Endodermal cell (in vitro differentiated cells): ENCODE results near the gene KLF15. TPM values are rescaled to one million over a fixed set of nuclear protein-coding genes. Genes with fewer than 3 reads are reported as not detected.

Experiments
- DNase-seq: peaks from one replicate; pipeline ENCODE4 v3.0.0-alpha.2; 2017
- H3K27ac ChIP-seq: 2 replicates; pipeline ENCODE4 v1.5.1; 2013; ENCODE audit warnings: mild to moderate bottlenecking, low read depth, low read length, moderate library complexity
- H3K27me3 ChIP-seq: 2 replicates; pipeline ENCODE4 v1.6.1; 2013; ENCODE audit warnings: mild to moderate bottlenecking, low read length, moderate library complexity; ENCODE audit not compliant: insufficient read depth, control insufficient read depth, poor library complexity, severe bottlenecking
- H3K36me3 ChIP-seq: 2 replicates; pipeline ENCODE4 v1.7.0; 2013; ENCODE audit warnings: mild to moderate bottlenecking, low read length, moderate library complexity; ENCODE audit not compliant: control insufficient read depth, insufficient read depth
- H3K4me1 ChIP-seq: one replicate; pipeline ENCODE4 v1.7.0; 2013; ENCODE audit warnings: low read length; ENCODE audit not compliant: control insufficient read depth, insufficient read depth
- H3K4me3 ChIP-seq: 2 replicates; pipeline ENCODE4 v1.5.1; 2013; ENCODE audit warnings: mild to moderate bottlenecking, low read length, moderate library complexity
- H3K9ac ChIP-seq: 2 replicates; pipeline ENCODE4 v1.6.1; 2013; ENCODE audit warnings: mild to moderate bottlenecking, low read length, moderate library complexity; ENCODE audit not compliant: poor library complexity, severe bottlenecking; ENCODE audit errors: extremely low read depth
- H3K9me3 ChIP-seq: 2 replicates; pipeline ENCODE4 v1.6.1; 2013; ENCODE audit warnings: mild to moderate bottlenecking, low read length, moderate library complexity; ENCODE audit not compliant: control insufficient read depth
- H3K27ac Mint-ChIP-seq: 2 replicates; pipeline ENCODE4 v1.8.0; 2020; ENCODE audit warnings: mixed read lengths
- H3K27me3 Mint-ChIP-seq: 2 replicates; pipeline ENCODE4 v1.8.0; 2021; ENCODE audit warnings: mild to moderate bottlenecking, mixed read lengths; ENCODE audit not compliant: insufficient read depth
- H3K36me3 Mint-ChIP-seq: 2 replicates; pipeline ENCODE4 v1.8.0; 2020; ENCODE audit warnings: low read depth, mixed read lengths
- H3K4me1 Mint-ChIP-seq: 2 replicates; pipeline ENCODE4 v1.8.0; 2020; ENCODE audit warnings: mixed read lengths
- H3K4me3 Mint-ChIP-seq: 2 replicates; pipeline ENCODE4 v1.8.0; 2020; ENCODE audit warnings: mild to moderate bottlenecking, moderate library complexity, mixed read lengths
- H3K9me3 Mint-ChIP-seq: 2 replicates; pipeline ENCODE4 v1.8.0; 2020; ENCODE audit warnings: mild to moderate bottlenecking, mixed read lengths
- WGBS, 2 experiments: methylation state at CpG; one replicate each; pipeline versions ENCODE4 v1.1.5 to v1.1.7; 2013; ENCODE audit warnings: missing lambda C conversion rate in 2 of 2, mixed read lengths in 1 of 2; ENCODE audit not compliant: insufficient coverage in 1 of 2, insufficient read length in 1 of 2; 5-methylcytosine and 5-hydroxymethylcytosine counted together
- total RNA-seq, 2 donors: library from RNA; stranded (reverse); fragmentation: NEBNext Ultra II Directional in 1 of 2; extraction: Animal tissue kit (Norgen Biotek cat#: 25700) in 1 of 2; gene quantifications; 2 replicates in 1 of 2; 3 replicates in 1 of 2; pipeline ENCODE4 v1.2.1, GENCODE V29; 2021
- TF ChIP-seq, protein P1 (sequence below): fragments of 200-600 bp; sonication (generic); conservative IDR thresholded peaks from 2 replicates; pipeline ENCODE4 v1.5.0; 2021; ENCODE audit warnings: antibody characterized with exemption, mild to moderate bottlenecking

Gene KLF15
- total RNA-seq, 2 donors from 2014 or later, result 20.7 to 31.1 TPM

DNA sequence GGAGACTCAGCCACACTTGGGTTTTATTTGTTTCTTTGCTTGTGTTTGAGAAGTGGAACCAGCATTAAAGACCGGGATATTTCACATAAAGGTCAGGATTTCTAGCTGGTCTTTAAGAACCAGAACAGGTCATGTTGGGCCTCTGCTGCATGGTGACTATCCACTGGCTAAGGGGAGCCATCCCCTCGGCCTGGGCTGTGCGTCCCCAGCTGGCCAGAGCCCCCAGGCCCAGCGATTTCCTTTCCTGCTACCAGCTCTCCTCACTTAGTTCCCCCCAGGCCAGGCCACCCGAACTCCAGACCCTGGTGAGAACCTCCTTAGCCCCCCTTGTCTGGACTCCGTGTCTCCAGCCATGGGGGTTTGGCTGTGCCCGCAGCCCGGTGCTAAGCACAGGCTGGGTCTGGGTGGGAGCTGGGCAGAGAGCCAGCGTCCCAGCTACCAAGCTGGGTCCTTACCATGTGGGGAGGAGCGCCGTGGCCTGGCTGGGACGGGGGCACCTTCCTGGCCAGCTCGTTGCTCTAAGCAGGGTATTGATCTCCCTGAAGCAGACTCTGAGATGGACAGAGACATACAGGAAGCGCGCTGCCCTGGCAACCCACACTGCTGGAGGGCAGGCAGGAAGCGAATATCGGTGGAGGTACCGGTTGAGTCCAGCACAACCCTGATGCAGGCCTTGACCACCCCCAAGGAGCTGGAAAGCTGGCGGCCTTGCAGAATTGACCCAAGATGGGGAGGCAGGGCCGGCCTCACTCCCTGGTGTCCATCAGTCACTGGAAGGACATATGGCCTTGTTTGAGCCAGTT is 49.4 kb downstream of the KLF15 start:
- Mint-ChIP-seq H3K36me3 (peaks cover 3% of the 10 kb centered on the region), H3K27me3 (peaks cover 4% of the 10 kb centered on the region), H3K27ac (no peak overlapping the region), H3K4me1 (no peaks in the 10 kb centered on the region), H3K9me3 (peaks cover 21% of the 10 kb centered on the region), H3K4me3 (no peak overlapping the region)
- Histone ChIP-seq H3K27me3 (no peaks in the 10 kb centered on the region), H3K9ac (no peak overlapping the region), H3K36me3 (no peaks in the 10 kb centered on the region), H3K4me3 (no peak overlapping the region), H3K27ac (no peak overlapping the region), H3K4me1 (no peaks in the 10 kb centered on the region), H3K9me3 (peaks cover 17% of the 10 kb centered on the region)
- TF ChIP-seq, protein P1, sequence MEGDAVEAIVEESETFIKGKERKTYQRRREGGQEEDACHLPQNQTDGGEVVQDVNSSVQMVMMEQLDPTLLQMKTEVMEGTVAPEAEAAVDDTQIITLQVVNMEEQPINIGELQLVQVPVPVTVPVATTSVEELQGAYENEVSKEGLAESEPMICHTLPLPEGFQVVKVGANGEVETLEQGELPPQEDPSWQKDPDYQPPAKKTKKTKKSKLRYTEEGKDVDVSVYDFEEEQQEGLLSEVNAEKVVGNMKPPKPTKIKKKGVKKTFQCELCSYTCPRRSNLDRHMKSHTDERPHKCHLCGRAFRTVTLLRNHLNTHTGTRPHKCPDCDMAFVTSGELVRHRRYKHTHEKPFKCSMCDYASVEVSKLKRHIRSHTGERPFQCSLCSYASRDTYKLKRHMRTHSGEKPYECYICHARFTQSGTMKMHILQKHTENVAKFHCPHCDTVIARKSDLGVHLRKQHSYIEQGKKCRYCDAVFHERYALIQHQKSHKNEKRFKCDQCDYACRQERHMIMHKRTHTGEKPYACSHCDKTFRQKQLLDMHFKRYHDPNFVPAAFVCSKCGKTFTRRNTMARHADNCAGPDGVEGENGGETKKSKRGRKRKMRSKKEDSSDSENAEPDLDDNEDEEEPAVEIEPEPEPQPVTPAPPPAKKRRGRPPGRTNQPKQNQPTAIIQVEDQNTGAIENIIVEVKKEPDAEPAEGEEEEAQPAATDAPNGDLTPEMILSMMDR, result no peak
- 92 to 95% methylated on average over 14 to 20 of the region's 20 CpGs for WGBS, 2 experiments
- no peak for DNase-seq

DNA sequence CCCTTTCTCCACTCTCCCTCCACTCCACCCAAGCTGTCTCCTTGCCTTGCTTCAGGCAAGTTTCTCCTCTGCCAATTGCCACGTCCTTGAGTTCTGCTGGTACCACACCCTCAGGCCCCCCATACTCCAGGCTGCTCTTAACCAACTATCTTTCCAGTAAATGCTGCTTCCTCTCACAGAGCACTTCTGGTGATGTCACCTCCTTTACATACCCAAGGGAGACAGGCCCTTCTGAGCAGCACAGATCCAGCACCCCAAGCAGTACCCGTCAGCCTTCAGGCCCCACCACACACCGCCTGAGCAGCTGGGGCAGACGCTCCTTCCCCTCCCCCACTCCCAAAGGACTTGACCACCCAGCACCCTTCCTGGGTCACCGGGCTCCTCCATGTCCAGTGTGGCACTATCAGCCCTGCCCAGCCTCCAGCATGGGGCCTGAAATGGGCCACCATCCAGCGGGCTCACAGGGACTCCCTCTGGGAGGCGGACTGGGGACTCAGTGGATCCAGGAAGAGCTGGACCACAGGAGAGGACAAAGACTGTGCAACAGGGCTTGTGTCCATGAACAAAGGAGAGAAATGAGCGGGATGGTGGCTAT is 50.2 kb downstream of the KLF15 start:
- no peak overlapping the region for H3K9ac ChIP-seq
- peaks cover 3% of the 10 kb centered on the region for H3K36me3 Mint-ChIP-seq
- H3K9me3 Mint-ChIP-seq, result peaks cover 21% of the 10 kb centered on the region
- H3K4me3 Mint-ChIP-seq, result no peak overlapping the region
- no peaks in the 10 kb centered on the region for H3K36me3 ChIP-seq
- no peak overlapping the region for H3K4me3 ChIP-seq
- DNase-seq, result no peak
- H3K27ac ChIP-seq, result no peak overlapping the region
- peaks cover 4% of the 10 kb centered on the region for H3K27me3 Mint-ChIP-seq
- TF ChIP-seq, protein P1, result no peak
- no peaks in the 10 kb centered on the region for H3K27me3 ChIP-seq
- H3K4me1 Mint-ChIP-seq, result no peaks in the 10 kb centered on the region
- peaks cover 22% of the 10 kb centered on the region for H3K9me3 ChIP-seq
- H3K27ac Mint-ChIP-seq, result no peak overlapping the region
- 93 to 98% methylated on average over 4 to 8 of the region's 8 CpGs for WGBS, 2 experiments
- H3K4me1 ChIP-seq, result no peaks in the 10 kb centered on the region

DNA sequence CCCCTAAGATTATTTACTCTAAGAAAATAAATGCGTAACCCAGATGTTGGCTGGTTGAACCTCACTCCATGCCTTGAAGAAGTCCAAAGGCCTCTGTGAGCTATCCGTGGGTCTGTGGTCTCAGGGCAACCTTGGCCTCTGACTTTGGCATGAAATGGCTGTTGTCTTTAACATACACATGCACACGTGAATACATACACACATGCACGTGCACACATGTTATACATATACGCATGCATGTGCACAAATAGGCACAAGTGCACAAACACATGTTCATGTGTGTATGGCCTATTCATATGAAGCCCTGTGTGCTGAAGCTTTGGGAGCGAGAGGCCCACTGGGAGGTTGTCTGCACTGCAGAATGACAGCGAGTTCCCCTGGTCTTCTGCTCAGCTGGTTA is 50.8 kb downstream of the KLF15 start:
- H3K36me3 Mint-ChIP-seq, result peaks cover 3% of the 10 kb centered on the region
- H3K36me3 ChIP-seq, result no peaks in the 10 kb centered on the region
- no peak for DNase-seq
- H3K27ac ChIP-seq, result no peak overlapping the region
- no peaks in the 10 kb centered on the region for H3K4me1 Mint-ChIP-seq
- no peak overlapping the region for H3K27ac Mint-ChIP-seq
- peaks cover 21% of the 10 kb centered on the region for H3K9me3 Mint-ChIP-seq
- 93 to 95% methylated on average over 4 to 7 of the region's 7 CpGs for WGBS, 2 experiments
- peaks cover 22% of the 10 kb centered on the region for H3K9me3 ChIP-seq
- no peak overlapping the region for H3K4me3 Mint-ChIP-seq
- H3K27me3 Mint-ChIP-seq, result peaks cover 4% of the 10 kb centered on the region
- H3K4me3 ChIP-seq, result no peak overlapping the region
- H3K27me3 ChIP-seq, result no peaks in the 10 kb centered on the region
- H3K9ac ChIP-seq, result no peak overlapping the region
- TF ChIP-seq, protein P1, result no peak
- H3K4me1 ChIP-seq, result no peaks in the 10 kb centered on the region
